Hepatocyte (in vitro differentiated cells): ENCODE results near the gene SH2B3.

Source experiments
- EZH2 ChIP-seq: fragments of 200-600 bp; sonication (generic); IDR thresholded peaks from 2 replicates; pipeline ENCODE4 v1.6.1; 2016; ENCODE audit warnings: antibody characterized with exemption, mild to moderate bottlenecking, borderline replicate concordance
- EZH2phosphoT487 ChIP-seq: fragments of 200-600 bp; sonication (generic); IDR thresholded peaks from one replicate; pipeline ENCODE4 v1.6.1; 2018; ENCODE audit warnings: antibody characterized with exemption, mild to moderate bottlenecking, low read depth, moderate library complexity; ENCODE audit not compliant: unreplicated experiment, severe bottlenecking
- TF ChIP-seq, protein P1 (sequence below): fragments of 200-600 bp; sonication (generic); IDR thresholded peaks from 2 replicates; pipeline ENCODE4 v1.5.1; 2016; ENCODE audit warnings: antibody characterized with exemption, mild to moderate bottlenecking; ENCODE audit not compliant: poor library complexity

DNA sequence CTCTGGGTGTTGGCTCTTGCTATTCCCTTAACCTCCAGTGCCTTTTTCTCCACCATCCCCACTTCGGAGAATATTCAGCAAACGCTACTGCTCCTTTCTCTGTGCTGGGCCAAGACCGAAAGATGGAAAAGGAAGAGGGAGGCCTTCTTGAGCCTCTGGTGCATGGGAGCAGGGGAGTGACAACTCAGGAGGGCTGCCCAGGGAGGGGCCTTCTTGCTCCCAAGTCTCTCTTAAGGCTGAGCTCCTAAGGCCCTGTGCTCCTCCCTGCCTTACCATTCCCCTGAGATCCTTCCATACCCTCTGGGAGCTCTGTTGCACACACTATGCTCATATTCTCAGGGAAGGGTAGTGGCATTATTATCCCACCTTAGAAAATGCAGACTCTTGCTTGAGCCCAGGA, 34.9 kb downstream of the SH2B3 start:
- TF ChIP-seq EZH2 = no peak
- TF ChIP-seq, protein P1, sequence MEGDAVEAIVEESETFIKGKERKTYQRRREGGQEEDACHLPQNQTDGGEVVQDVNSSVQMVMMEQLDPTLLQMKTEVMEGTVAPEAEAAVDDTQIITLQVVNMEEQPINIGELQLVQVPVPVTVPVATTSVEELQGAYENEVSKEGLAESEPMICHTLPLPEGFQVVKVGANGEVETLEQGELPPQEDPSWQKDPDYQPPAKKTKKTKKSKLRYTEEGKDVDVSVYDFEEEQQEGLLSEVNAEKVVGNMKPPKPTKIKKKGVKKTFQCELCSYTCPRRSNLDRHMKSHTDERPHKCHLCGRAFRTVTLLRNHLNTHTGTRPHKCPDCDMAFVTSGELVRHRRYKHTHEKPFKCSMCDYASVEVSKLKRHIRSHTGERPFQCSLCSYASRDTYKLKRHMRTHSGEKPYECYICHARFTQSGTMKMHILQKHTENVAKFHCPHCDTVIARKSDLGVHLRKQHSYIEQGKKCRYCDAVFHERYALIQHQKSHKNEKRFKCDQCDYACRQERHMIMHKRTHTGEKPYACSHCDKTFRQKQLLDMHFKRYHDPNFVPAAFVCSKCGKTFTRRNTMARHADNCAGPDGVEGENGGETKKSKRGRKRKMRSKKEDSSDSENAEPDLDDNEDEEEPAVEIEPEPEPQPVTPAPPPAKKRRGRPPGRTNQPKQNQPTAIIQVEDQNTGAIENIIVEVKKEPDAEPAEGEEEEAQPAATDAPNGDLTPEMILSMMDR = no peak
- no peak for TF ChIP-seq EZH2phosphoT487
